ENCODE data around the gene GABRG3. TPM values are rescaled to one million over a fixed set of nuclear protein-coding genes. Genes with fewer than 3 reads are reported as not detected.

Gene GABRG3
- polyA plus RNA-seq, 1 donor (not counting 4 experiments of a cell fraction or from before 2014, with no cell fraction given), result not detected

DNA sequence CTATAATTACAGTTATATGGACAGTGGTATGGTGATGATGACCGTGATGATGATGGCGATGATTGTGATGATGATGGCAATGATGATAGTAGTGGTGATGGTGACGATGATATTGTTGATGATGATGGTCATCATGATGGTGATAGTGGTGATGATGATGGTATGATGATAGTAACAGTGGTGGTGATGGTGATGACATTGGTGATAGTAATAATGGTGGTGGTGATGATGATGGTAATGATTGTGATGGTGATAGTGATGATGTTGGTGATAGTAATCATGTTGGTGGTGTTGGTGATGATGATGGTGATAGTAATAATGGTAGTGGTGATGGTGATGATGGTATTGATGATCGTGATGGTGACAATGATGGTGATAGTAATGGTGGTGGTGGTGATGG is 504.4 kb downstream of the GABRG3 start:
- TF ChIP-seq EZH2 (IDR thresholded peaks at IDR 0.05; ENCODE audit: low read length), result no peak
- TF ChIP-seq, protein P1, sequence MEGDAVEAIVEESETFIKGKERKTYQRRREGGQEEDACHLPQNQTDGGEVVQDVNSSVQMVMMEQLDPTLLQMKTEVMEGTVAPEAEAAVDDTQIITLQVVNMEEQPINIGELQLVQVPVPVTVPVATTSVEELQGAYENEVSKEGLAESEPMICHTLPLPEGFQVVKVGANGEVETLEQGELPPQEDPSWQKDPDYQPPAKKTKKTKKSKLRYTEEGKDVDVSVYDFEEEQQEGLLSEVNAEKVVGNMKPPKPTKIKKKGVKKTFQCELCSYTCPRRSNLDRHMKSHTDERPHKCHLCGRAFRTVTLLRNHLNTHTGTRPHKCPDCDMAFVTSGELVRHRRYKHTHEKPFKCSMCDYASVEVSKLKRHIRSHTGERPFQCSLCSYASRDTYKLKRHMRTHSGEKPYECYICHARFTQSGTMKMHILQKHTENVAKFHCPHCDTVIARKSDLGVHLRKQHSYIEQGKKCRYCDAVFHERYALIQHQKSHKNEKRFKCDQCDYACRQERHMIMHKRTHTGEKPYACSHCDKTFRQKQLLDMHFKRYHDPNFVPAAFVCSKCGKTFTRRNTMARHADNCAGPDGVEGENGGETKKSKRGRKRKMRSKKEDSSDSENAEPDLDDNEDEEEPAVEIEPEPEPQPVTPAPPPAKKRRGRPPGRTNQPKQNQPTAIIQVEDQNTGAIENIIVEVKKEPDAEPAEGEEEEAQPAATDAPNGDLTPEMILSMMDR (optimal IDR thresholded peaks at IDR 0.05 in 1 of 3, IDR thresholded peaks at IDR 0.05 in 1 of 3, conservative IDR thresholded peaks at IDR 0.05 in 1 of 3; ENCODE audit: extremely low read depth in 1 of 3, insufficient read depth in 2 of 3, low read length in 3 of 3), result no peak
- no peaks in the 10 kb centered on the region for H3K36me3 ChIP-seq (ENCODE audit: control insufficient read depth in 2 of 2, extremely low read depth in 1 of 2, insufficient read depth in 2 of 2, low read length in 2 of 2)
- DNase-seq (ENCODE audit: low read depth, low spot score), result no peak
- no peak overlapping the region for H3K4me2 ChIP-seq (ENCODE audit: control insufficient read depth, extremely low read depth, insufficient read depth, low read depth, low read length)
- H3K27me3 ChIP-seq (ENCODE audit: control insufficient read depth, extremely low read depth, insufficient read depth, low read length), result no peaks in the 10 kb centered on the region
- dilution Hi-C loops (cut with MboI; ENCODE audit: extremely low pct_ligation_motif_present, low sequenced_read_pairs), result no loop called here
- H4K20me1 ChIP-seq (ENCODE audit: control insufficient read depth, extremely low read depth, insufficient read depth, low read length), result no peaks in the 10 kb centered on the region
- peaks cover 17% of the 10 kb centered on the region for H3K4me1 ChIP-seq (ENCODE audit: control insufficient read depth, extremely low read depth, insufficient read depth, low read length)
- H3K9me3 ChIP-seq (ENCODE audit: control insufficient read depth, low read depth, low read length), result no peaks in the 10 kb centered on the region
- H3K9me1 ChIP-seq (ENCODE audit: control insufficient read depth, extremely low read depth, insufficient read depth, low read length), result no peaks in the 10 kb centered on the region
- no peak overlapping the region for H3K9ac ChIP-seq (ENCODE audit: control insufficient read depth, extremely low read depth, insufficient read depth, low read length)
- FAIRE-seq, result no peak
- H2AFZ ChIP-seq (ENCODE audit: control insufficient read depth, low read length), result no peak overlapping the region
- H3K27ac ChIP-seq (ENCODE audit: control insufficient read depth, insufficient read depth, low read length), result no peak overlapping the region
- no peaks in the 10 kb centered on the region for H3K79me2 ChIP-seq (ENCODE audit: control insufficient read depth, insufficient read depth, low read length)
- H3K4me3 ChIP-seq (ENCODE audit: control insufficient read depth in 2 of 3, extremely low read depth in 1 of 3, insufficient read depth in 2 of 3, low read depth in 1 of 3, low read length in 3 of 3), result no peak overlapping the region

DNA sequence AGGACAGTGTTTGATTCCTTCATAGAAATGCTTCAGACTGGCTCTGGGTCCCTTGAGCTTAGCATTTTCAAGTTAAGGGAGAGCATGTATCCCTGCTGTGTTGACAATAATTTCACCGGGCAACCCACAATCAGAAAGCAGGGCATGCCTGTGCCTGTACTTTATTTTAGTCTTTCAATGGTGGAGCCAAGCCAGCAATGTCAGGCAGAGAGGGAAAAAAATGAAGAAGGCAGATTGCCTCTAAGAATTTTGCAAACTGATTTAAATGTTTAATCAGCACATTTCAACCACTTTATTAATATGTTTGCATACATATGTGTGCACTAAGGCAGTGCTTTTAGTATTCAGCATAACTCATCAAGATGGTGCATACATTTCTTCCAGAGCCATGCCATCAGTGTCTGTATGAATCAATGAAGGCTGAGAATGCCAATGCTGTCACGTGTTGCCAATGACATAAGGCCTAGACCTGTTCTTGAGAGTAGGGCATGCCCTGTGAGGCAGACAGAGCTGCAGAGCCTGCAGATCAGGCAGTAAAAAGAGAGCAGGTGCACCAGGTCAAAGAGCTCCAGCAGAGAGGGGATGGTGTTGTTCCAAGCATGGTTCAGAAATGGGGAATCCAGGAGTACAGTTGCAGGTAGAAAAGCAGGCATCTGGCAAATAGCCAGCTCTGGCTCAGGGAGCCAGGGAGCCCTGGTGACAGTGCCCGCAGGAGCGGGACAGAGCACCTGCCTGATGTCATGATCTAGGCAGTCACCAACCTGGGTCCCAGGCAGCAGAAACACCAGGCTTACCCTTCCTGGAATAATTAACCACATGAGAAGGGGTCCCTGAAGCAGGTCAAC is 508.5 kb downstream of the GABRG3 start:
- H3K9me1 ChIP-seq (ENCODE audit: control insufficient read depth, extremely low read depth, insufficient read depth, low read length), result no peaks in the 10 kb centered on the region
- no peak overlapping the region for H2AFZ ChIP-seq (ENCODE audit: control insufficient read depth, low read length)
- no peaks in the 10 kb centered on the region for H3K27me3 ChIP-seq (ENCODE audit: control insufficient read depth, extremely low read depth, insufficient read depth, low read length)
- no peaks in the 10 kb centered on the region for H3K36me3 ChIP-seq (ENCODE audit: control insufficient read depth in 2 of 2, extremely low read depth in 1 of 2, insufficient read depth in 2 of 2, low read length in 2 of 2)
- no peak for DNase-seq (ENCODE audit: low read depth, low spot score)
- peak overlapping the region; percentile 55 for H3K4me2 ChIP-seq (ENCODE audit: control insufficient read depth, extremely low read depth, insufficient read depth, low read depth, low read length)
- no peak for TF ChIP-seq EZH2 (IDR thresholded peaks at IDR 0.05; ENCODE audit: low read length)
- TF ChIP-seq, protein P1 (optimal IDR thresholded peaks at IDR 0.05 in 1 of 3, IDR thresholded peaks at IDR 0.05 in 1 of 3, conservative IDR thresholded peaks at IDR 0.05 in 1 of 3; ENCODE audit: extremely low read depth in 1 of 3, insufficient read depth in 2 of 3, low read length in 3 of 3), result no peak
- H4K20me1 ChIP-seq (ENCODE audit: control insufficient read depth, extremely low read depth, insufficient read depth, low read length), result no peaks in the 10 kb centered on the region
- FAIRE-seq, result peak; percentile 96
- H3K79me2 ChIP-seq (ENCODE audit: control insufficient read depth, insufficient read depth, low read length), result no peaks in the 10 kb centered on the region
- no peak overlapping the region for H3K9ac ChIP-seq (ENCODE audit: control insufficient read depth, extremely low read depth, insufficient read depth, low read length)
- no peak overlapping the region for H3K4me3 ChIP-seq (ENCODE audit: control insufficient read depth in 2 of 3, extremely low read depth in 1 of 3, insufficient read depth in 2 of 3, low read depth in 1 of 3, low read length in 3 of 3)
- peaks cover 23% of the 10 kb centered on the region for H3K4me1 ChIP-seq (ENCODE audit: control insufficient read depth, extremely low read depth, insufficient read depth, low read length)
- peak overlapping the region; percentile 37 for H3K27ac ChIP-seq (ENCODE audit: control insufficient read depth, insufficient read depth, low read length)
- no peaks in the 10 kb centered on the region for H3K9me3 ChIP-seq (ENCODE audit: control insufficient read depth, low read depth, low read length)
- dilution Hi-C loops (cut with MboI; ENCODE audit: extremely low pct_ligation_motif_present, low sequenced_read_pairs), result no loop called here
